ENCODE measurements around the gene SERPINB7.

Gene SERPINB7

GRCh38 chr18:63788447-63789096 lies 13.4 kb downstream of the SERPINB7 start:
- no peak for DNase-seq

GRCh38 chr18:63789327-63789726 lies 14.1 kb downstream of the SERPINB7 start:
- no peak for DNase-seq

DNA sequence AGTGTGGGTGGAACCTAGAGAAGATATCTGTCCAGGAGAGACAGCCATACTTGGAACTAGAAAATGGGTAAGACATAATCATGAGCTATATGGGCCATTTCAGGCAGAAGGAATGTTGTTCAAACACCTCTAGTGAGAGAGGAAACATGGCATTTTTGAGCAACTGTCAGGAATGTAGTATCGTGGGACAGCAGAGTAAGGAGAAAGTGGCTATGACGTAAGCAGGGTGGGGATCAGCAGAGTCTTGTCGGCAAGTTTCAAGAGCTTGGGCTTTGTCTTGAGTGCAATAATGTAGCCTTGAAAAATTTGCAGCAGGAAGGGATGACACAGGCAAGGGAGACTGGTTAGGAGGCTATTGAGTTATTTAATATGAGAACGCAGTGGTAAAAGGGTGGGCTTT lies 20.4 kb downstream of the SERPINB7 start:
- no peak for DNase-seq

- no peak for DNase-seq
Observed at GRCh38 chr18:63799189-63799588, 24.0 kb downstream of the SERPINB7 start.

- DNase-seq: no peak
Observed at GRCh38 chr18:63801343-63801742, 26.1 kb downstream of the SERPINB7 start.

GRCh38 chr18:63808125-63808524 lies 32.9 kb downstream of the SERPINB7 start:
- no peak for DNase-seq

GRCh38 chr18:63817441-63818051 lies 42.3 kb downstream of the SERPINB7 start:
- no peak for DNase-seq

DNA sequence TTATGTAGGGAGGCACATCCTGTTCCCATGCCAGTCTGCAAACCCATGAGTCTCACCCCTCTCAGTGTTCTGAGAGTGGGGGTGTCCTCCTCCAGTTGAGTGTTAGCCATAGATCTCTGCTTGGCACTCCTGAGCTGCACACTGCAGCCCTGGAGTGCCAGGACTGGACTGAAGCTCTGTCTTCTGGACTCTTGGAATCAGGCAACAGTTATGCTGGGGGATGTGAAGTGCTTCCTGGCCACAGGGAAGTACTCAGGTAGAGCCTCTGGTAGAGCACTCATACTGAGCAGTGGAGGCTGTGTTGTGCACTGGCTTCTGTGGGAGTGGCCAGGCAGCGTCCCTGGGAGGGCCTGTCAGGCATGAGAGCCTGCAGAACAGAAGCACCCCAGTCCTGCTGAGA lies 43.0 kb downstream of the SERPINB7 start:
- DNase-seq: no peak

DNA sequence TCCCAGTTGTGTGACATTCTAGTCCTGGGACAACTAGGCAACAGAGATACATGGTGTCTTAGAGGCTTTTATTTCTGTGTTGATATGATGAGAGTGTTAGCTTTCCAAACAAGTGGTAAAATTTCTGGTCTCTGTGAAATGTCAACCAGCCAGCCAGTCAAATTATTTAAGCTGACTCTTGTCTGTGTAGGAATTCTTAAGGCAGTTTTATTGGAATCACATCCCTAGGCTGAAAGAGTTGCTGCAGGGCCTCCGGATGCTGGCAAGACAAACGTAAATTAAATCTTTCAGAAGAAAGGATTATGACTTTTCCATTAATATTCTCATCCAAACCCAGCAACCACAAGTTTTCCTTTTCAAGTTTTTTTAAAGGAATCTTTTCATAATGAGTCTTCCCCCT lies 44.6 kb downstream of the SERPINB7 start:
- no peak for DNase-seq

DNA sequence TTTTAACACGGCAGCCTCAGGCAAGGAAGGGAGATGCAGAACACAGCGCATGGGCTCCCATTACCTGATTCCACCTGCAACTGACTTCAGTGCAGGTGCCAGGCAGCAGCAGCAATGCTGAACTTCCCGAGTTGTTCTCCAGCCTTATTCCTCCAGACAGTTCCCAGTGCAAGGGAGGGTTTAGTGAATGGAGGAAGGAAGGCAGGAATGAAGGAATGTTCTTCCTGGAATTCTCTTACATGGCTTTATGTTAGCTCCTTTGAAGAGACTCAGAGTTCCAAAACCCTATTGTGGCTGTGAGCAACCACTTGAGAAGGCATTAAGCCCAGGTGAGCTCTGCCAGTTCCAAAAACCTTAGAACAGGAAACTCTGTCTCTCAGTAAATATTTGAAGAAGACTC lies 45.5 kb downstream of the SERPINB7 start:
- DNase-seq: no peak

GRCh38 chr18:63823516-63824219 lies 48.5 kb downstream of the SERPINB7 start:
- DNase-seq: no peak

GRCh38 chr18:63824220-63824525 lies 49.0 kb downstream of the SERPINB7 start:
- DNase-seq: no peak

GRCh38 chr18:63828120-63828519 lies 52.9 kb downstream of the SERPINB7 start:
- no peak for DNase-seq

DNA sequence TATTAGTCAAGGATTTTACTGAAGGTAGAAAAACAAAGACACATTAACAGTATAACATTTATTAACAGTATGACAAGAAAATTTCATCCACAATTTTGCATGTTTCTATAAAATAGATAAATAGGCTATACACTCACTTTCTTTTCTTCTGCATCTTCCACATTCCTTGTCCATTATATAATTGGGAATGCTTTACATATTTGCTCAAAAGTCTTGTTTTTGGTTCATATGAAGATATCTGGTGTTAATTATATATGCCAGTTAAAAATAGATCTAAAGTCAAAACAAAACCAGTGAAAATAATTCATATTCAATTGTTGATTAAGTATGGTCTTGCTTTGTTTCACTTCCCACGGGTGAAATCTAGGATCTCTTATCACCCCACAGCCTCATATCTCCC lies 53.4 kb downstream of the SERPINB7 start:
- no peak for DNase-seq

GRCh38 chr18:63829886-63830285 lies 54.7 kb downstream of the SERPINB7 start:
- no peak for DNase-seq

DNA sequence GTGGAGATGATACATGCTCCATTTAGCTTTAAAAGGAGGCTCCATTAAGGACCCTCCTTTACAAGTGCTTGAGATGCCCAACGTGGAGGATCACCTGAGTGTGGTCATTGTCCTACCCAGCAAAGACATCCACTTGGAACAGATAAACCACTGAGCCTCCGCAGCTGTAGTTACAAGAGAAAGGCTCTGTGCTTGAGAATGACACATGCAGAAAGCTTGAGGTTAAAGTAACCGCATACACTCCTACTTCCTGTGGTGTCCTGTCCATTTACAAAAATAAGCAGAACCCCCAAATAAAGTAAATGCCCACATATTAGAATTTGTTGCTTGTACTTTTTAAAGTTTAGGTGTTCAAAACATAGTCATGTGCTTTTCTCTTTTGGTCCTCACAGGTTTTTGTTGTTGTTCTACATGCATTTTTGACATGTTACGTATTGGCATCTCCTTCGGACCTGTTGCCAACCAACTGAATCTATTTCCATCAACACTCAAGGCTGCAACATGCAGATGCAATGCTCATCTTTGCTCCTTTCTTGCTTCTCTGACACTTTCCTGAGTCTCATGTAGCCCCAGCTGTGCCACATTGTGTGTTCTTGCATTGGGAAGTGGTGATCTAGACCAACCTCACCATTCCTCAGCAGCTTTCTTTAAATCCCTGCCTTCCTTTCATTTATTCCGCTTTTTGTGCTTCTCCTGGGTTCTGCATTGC lies 56.0 kb downstream of the SERPINB7 start:
- no peak for DNase-seq

DNA sequence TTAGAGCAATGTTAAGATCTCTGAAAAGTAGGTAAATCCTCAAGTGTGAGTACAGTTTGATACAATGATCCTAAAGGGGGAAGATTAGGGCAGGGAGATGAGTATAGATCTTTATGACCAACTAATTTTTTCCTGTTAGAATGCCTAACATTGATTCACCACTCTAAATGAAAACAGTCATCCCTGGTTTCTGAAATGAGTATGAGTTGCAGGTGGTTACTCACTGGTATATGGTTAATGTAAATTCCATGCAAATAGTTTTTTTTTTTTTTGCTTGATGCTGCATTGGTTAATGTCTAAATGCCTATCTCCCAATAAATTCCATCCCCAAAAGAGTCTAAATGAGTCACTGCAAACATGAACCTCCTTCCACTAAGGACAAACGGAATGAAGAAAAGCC lies 57.3 kb downstream of the SERPINB7 start:
- DNase-seq: no peak

- no peak for DNase-seq
Observed at GRCh38 chr18:63834471-63835113, 59.4 kb downstream of the SERPINB7 start.

DNA sequence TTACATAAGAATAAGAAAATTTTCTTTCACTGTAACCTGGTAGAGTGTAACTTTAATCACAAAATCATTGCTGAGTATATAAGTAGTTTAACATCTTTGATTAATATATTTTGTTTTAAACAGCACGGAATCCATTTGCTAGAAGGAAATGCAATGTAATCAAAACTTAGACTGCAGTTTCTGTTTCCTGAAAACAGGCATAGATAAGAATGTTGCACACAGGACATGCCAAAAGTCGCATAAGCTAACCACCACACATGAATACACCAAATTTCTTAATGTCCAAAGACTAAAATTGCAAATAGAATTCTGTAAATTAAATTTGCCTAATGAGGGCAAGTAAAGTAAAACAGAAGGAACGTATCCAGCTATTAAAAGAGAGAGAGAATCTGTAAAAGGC lies 61.2 kb downstream of the SERPINB7 start:
- DNase-seq: no peak

- no peak for DNase-seq
Observed at GRCh38 chr18:63837590-63837989, 62.4 kb downstream of the SERPINB7 start.

DNA sequence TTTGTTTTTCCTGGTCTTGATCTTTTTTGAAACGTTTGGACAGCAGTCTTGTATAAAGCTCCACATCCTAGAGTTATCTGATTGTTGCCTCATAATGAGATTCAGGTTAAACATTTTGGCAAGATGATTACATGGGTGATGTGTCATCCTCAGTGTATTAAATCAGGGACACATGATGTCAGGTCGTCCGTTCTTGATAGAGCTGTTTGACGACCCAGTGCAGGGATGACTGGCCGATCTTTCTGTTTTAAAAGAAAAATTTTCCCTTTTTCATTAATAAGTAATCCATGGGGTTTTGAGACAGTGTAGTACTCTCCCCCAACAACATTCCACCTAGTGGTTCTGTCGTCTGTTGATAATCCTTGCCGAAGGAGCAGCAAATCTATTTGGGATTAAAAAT lies 67.8 kb downstream of the SERPINB7 start:
- DNase-seq: no peak

DNA sequence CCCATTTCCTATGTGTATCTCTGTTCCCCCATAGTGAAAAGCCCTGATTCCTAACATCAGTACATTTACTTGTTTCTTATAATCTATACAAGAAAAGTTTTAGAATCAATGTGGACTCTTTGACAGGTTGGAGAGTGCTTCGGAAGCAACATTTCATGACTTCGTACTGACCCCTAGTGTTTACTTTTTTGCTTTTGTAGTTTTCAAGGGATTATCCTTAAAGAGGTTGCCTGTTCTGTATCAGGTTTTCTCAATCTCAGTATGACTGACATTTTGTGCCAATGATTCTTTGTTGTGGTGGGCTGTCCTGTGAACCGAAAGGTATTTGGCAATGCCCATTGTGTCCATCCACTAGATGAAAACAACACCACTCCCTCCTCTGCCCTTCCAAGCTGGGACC lies 69.0 kb downstream of the SERPINB7 start:
- peak; percentile 1 for DNase-seq

- peak; percentile 9 for DNase-seq
Observed at GRCh38 chr18:63848159-63848558, 72.9 kb downstream of the SERPINB7 start.
